22Rv1 (cell line): ENCODE measurements around the gene CAMKMT.

ENCODE experiments used
- H3K27ac ChIP-seq: fragments of 450-650 bp; 2 replicates; pipeline ENCODE4 v1.5.1; 2017
- ZFX ChIP-seq: fragments of 450-650 bp; IDR thresholded peaks from 2 replicates; pipeline ENCODE4 v1.6.1; 2017; ENCODE audit warnings: antibody characterized with exemption, borderline replicate concordance
- TF ChIP-seq, protein P1 (sequence below): fragments of 450-650 bp; IDR thresholded peaks from 2 replicates; pipeline ENCODE4 v1.5.1; 2017; ENCODE audit warnings: mild to moderate bottlenecking

The CAMKMT gene

DNA sequence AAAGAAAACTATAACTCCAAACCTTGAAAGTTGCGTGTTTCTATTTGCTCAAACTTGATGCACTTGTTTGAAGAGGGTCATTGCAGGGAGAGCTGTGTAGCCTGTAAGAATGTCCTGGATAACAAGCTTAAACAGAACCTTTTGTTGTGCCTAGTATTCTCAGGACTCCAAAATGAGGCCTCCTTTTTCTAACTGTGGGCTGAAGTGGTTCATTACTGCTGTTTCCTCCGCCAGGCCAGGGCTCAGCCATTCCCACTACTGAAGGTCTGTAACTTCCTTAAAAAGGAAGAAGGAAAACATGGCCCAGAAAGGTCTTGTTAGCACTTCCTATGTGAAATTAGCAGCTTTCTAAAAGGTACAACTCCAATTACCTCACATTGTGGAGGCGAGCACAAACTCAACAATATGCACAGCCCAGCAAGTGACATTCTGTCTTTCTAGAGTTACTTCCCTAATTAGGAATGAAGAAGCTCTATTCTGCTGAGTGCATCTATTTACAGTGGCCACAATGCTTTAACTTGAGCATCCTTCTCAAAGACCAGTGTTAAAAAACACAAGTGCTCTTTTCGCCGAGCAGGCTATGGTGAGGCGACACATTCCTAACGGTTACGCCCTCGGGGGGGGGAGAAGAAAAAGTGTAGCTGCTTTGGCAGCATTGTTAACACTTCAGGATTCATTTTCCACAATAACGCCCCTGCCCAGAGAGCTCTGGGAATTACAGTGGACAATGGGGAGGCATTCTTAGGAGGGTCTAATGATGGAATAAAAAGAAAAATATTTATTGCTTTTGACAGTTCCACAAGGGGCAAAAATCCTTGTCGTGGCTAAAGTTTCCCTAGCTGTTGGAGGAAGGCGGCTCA is 442.9 kb downstream of the CAMKMT start:
- TF ChIP-seq, protein P1, sequence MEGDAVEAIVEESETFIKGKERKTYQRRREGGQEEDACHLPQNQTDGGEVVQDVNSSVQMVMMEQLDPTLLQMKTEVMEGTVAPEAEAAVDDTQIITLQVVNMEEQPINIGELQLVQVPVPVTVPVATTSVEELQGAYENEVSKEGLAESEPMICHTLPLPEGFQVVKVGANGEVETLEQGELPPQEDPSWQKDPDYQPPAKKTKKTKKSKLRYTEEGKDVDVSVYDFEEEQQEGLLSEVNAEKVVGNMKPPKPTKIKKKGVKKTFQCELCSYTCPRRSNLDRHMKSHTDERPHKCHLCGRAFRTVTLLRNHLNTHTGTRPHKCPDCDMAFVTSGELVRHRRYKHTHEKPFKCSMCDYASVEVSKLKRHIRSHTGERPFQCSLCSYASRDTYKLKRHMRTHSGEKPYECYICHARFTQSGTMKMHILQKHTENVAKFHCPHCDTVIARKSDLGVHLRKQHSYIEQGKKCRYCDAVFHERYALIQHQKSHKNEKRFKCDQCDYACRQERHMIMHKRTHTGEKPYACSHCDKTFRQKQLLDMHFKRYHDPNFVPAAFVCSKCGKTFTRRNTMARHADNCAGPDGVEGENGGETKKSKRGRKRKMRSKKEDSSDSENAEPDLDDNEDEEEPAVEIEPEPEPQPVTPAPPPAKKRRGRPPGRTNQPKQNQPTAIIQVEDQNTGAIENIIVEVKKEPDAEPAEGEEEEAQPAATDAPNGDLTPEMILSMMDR = no peak
- no peak for TF ChIP-seq ZFX
- H3K27ac ChIP-seq = no peak overlapping the region

GRCh38 chr2:44805401-44806235 is 443.9 kb downstream of the CAMKMT start:
- TF ChIP-seq, protein P1 = no peak
- no peak for TF ChIP-seq ZFX
- H3K27ac ChIP-seq = no peak overlapping the region

- TF ChIP-seq, protein P1 = no peak
- no peak for TF ChIP-seq ZFX
- H3K27ac ChIP-seq = no peak overlapping the region
Measured at GRCh38 chr2:44807201-44808025, 445.7 kb downstream of the CAMKMT start.

DNA sequence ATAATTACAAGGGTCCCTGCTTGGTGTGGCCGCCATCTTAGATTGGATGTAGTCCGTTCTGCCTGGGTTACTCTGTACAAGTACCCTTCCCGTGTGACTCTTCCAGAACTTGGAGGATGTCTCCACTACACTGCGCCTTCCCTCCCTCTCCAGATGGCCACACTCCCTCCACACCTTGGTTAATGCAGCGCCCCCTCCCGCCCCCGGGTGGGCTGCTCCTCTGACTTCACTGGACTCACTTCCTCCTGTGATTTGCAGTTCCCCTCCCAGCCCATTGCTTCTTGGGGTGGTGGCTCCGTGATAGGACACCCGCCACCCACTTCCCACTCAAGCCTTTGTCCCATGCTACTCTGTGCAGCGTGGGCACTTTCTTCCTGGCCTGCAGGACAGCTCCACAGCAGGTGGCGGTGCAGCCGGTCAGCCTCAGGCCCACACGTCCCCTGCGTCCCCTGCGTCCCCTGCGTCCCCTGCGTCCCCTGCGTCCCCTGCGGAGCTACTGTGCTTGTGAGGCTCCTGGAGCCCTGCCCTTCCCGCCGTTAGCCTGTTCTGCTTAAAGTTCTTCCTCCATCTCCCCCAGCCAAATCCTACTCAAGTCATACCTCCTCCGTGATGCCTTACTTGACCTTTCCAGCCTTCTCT is 449.3 kb downstream of the CAMKMT start:
- TF ChIP-seq, protein P1 = no peak
- no peak for TF ChIP-seq ZFX
- no peak overlapping the region for H3K27ac ChIP-seq

- no peak overlapping the region for H3K27ac ChIP-seq
- TF ChIP-seq ZFX = no peak
- TF ChIP-seq, protein P1 = no peak
Measured at GRCh38 chr2:44813165-44813564, 451.4 kb downstream of the CAMKMT start.

GRCh38 chr2:44813658-44814057 is 451.9 kb downstream of the CAMKMT start:
- no peak overlapping the region for H3K27ac ChIP-seq
- no peak for TF ChIP-seq ZFX
- TF ChIP-seq, protein P1 = no peak
